ENCODE results near the gene PIEZO2.

DNA sequence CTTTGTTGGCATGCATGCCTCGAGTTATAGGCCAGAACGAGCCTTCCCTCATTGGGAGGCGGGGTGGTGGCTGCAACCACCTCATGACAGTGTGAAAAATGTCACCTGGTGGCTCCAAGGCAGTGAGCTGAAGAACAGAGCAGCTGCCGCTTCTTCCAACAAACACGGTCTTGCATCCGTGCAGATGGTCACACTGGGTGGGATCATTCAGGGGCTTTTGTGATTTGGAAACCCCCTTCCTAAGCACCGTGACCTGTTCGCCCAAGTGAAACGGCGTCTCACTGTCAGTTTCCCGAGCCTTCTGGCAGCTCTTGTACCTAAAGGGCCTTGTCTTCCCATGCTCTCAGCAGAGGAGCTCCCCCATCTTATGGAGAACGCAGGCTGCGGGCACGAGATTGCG lies 463.9 kb downstream of the PIEZO2 start:
- TF ChIP-seq CTCF (conservative IDR thresholded peaks at IDR 0.05): no peak
- no peak for TF ChIP-seq ZFX (IDR thresholded peaks at IDR 0.05)

Measured in C4-2B (cell line).